T-helper 1 cell treated with Interleukin-12 subunit alpha and Interleukin-12 subunit beta and Interleukin-4 antibody, amounts not matched to agents 30 μg/mL and 1 μg/mL, for 36 hours (primary cell): ENCODE data around the gene PPP1R2.
A peak's percentile ranks its signal among the peaks of the same experiment; 100 is the strongest.

Experiments used
- H3K27ac Mint-ChIP-seq: one replicate; pipeline ENCODE4 v1.8.0; 2021; ENCODE audit warnings: mild to moderate bottlenecking, mixed read lengths
- H3K27me3 Mint-ChIP-seq: one replicate; pipeline ENCODE4 v1.8.0; 2021; ENCODE audit warnings: low read depth, mixed read lengths
- H3K36me3 Mint-ChIP-seq: one replicate; pipeline ENCODE4 v1.8.0; 2021; ENCODE audit warnings: low read depth, mixed read lengths
- H3K4me1 Mint-ChIP-seq: one replicate; pipeline ENCODE4 v1.8.0; 2021; ENCODE audit warnings: low read depth, mixed read lengths
- H3K4me3 Mint-ChIP-seq: one replicate; pipeline ENCODE4 v1.8.0; 2021; ENCODE audit warnings: mild to moderate bottlenecking, moderate library complexity, mixed read lengths
- H3K9me3 Mint-ChIP-seq: one replicate; pipeline ENCODE4 v1.8.0; 2021; ENCODE audit warnings: mixed read lengths

Gene PPP1R2

GRCh38 chr3:195574497-195575304 is 31.6 kb upstream of the PPP1R2 start:
- H3K4me1 Mint-ChIP-seq = peaks cover 7% of the 10 kb centered on the region
- H3K27ac Mint-ChIP-seq = no peak overlapping the region
- H3K36me3 Mint-ChIP-seq = no peaks in the 10 kb centered on the region
- no peaks in the 10 kb centered on the region for H3K9me3 Mint-ChIP-seq
- peaks cover 3% of the 10 kb centered on the region for H3K27me3 Mint-ChIP-seq
- H3K4me3 Mint-ChIP-seq = no peak overlapping the region

DNA sequence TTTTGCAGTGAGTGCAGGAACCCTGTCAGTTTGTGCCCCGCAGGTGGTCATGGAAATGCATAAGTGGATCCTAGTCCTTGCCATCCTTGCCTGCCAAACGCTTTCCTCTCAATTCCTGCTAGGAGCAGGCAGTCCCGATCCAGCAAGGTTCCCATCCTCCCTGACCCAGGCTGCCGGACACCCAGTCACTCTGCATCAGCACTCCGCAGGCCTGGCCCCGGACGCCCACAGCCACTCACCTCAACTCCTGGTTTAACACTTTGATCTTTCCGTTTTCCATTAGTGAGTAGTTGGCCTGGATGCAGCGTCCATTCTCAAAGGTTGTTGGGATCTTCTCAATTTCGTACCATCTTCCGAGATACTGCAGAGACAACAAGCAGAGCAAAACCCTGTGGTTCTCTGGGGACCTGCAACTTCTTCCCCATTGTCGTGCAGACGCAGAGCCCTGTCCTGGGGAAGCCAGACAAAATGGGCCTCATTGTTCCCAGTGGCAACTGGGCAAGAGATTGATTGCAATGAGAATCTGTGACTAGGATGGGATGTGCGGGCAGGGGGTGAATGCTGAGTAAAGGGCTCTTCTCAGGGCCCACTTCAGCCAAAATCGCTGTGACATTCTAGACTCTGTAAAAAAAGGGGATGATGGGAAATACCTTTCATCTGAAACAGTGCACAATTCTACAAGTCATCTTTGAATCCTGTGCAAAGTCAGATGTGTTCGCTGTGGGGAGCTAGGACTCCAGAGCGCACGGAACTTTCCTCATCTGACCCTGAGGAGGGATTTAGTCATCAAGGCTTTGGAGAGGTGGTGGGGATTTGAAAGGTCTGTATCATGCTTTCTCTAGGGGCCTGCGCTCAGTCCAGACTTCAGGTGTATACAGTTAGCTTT is 30.7 kb upstream of the PPP1R2 start:
- H3K27me3 Mint-ChIP-seq = peaks cover 3% of the 10 kb centered on the region
- no peak overlapping the region for H3K4me3 Mint-ChIP-seq
- peaks cover 7% of the 10 kb centered on the region for H3K4me1 Mint-ChIP-seq
- no peak overlapping the region for H3K27ac Mint-ChIP-seq
- H3K9me3 Mint-ChIP-seq = no peaks in the 10 kb centered on the region
- H3K36me3 Mint-ChIP-seq = no peaks in the 10 kb centered on the region

GRCh38 chr3:195571361-195571760 is 28.2 kb upstream of the PPP1R2 start:
- Mint-ChIP-seq H3K27ac (no peak overlapping the region), H3K9me3 (no peaks in the 10 kb centered on the region), H3K4me1 (peaks cover 9% of the 10 kb centered on the region), H3K36me3 (no peaks in the 10 kb centered on the region), H3K27me3 (peaks cover 8% of the 10 kb centered on the region), H3K4me3 (no peak overlapping the region)

DNA sequence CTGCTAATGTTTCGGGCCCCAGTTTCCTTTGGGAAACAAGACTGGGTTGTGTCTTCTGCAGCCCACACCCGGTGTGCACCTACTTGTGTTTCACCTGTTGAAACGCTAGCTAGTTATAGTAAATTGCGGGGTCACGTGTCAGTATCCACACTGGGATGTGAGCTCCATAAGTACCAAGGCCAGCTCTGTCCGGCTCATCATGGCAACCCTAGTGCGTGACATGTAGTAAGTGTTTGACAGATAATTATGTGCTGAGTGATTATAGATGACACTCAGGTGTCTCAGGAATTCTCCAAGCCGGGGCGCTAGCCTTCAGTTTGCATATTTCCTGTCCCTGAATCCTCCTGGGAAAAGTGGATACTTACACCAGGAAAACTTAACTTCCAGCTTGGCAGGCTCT is 27.8 kb upstream of the PPP1R2 start:
- H3K4me1 Mint-ChIP-seq = peaks cover 9% of the 10 kb centered on the region
- H3K9me3 Mint-ChIP-seq = no peaks in the 10 kb centered on the region
- no peaks in the 10 kb centered on the region for H3K36me3 Mint-ChIP-seq
- H3K27ac Mint-ChIP-seq = no peak overlapping the region
- H3K27me3 Mint-ChIP-seq = peaks cover 9% of the 10 kb centered on the region
- no peak overlapping the region for H3K4me3 Mint-ChIP-seq

DNA sequence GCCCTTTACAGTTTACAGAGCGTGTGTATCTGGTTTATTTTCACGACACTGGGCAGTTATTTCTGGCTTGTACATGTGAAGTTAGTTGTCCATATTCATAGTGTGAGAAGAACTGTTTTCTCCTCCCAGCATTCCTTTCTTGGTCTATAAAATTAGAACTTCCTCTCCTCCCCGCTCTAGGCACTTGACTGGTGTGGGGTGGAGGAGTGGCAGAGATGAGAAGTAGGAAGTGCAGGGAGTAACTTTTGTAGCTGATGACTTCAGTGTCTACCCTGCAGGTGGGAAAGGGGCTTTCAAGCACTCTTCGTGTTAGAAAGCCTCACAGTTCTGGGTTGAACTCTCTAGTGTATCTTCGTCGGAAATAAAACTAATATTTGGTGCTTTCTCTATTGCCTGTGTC is 27.2 kb upstream of the PPP1R2 start:
- Mint-ChIP-seq H3K27ac (no peak overlapping the region), H3K36me3 (no peaks in the 10 kb centered on the region), H3K9me3 (no peaks in the 10 kb centered on the region), H3K27me3 (peaks cover 9% of the 10 kb centered on the region), H3K4me3 (no peak overlapping the region), H3K4me1 (peaks cover 9% of the 10 kb centered on the region)

GRCh38 chr3:195568630-195569029 is 25.5 kb upstream of the PPP1R2 start:
- H3K4me3 Mint-ChIP-seq = no peak overlapping the region
- no peak overlapping the region for H3K27ac Mint-ChIP-seq
- H3K9me3 Mint-ChIP-seq = no peaks in the 10 kb centered on the region
- H3K27me3 Mint-ChIP-seq = peaks cover 6% of the 10 kb centered on the region
- H3K36me3 Mint-ChIP-seq = no peaks in the 10 kb centered on the region
- H3K4me1 Mint-ChIP-seq = peaks cover 9% of the 10 kb centered on the region

DNA sequence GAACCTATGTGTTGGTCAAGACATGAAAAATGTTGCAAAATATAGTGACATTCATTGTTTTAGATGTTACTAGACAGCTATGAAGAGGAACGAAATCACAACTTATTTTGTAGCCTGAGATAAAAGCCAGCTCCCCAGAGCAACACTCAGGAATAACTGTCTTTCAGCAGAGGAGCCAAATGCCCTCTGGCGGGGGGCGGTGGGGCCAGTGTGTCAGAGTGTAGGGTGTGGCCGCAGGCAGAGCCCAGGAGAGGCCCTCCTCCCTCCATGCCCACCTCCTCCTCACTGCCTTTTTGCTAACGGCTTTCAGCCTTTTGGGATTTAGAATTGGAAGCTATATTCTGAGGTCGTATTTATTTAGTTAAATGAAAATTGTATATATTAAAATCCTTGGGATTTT is 23.7 kb upstream of the PPP1R2 start:
- no peak overlapping the region for H3K4me3 Mint-ChIP-seq
- peaks cover 9% of the 10 kb centered on the region for H3K4me1 Mint-ChIP-seq
- no peaks in the 10 kb centered on the region for H3K36me3 Mint-ChIP-seq
- H3K27me3 Mint-ChIP-seq = peaks cover 6% of the 10 kb centered on the region
- H3K9me3 Mint-ChIP-seq = no peaks in the 10 kb centered on the region
- H3K27ac Mint-ChIP-seq = no peak overlapping the region

DNA sequence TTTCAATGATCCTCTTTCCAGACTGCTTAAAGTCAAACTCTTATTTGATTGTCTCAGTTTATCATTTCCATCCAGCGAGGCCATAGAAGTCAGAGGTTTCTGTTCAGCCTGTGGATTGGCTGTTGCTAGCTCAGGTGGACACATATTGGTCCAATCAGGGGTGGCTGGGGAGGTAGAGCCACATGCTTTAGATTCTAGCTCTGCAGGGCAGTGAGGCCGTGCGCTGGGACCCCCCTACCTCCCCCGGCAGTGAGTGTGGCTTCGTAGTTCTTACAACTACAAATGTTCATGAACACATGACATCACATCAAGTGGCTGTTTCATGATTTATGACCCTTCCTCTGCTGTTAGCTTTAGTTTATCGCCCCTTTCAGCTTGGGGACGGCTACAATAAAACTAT is 22.6 kb upstream of the PPP1R2 start:
- no peaks in the 10 kb centered on the region for H3K36me3 Mint-ChIP-seq
- H3K9me3 Mint-ChIP-seq = no peaks in the 10 kb centered on the region
- no peak overlapping the region for H3K4me3 Mint-ChIP-seq
- H3K27me3 Mint-ChIP-seq = peaks cover 6% of the 10 kb centered on the region
- H3K4me1 Mint-ChIP-seq = peaks cover 9% of the 10 kb centered on the region
- H3K27ac Mint-ChIP-seq = no peak overlapping the region

DNA sequence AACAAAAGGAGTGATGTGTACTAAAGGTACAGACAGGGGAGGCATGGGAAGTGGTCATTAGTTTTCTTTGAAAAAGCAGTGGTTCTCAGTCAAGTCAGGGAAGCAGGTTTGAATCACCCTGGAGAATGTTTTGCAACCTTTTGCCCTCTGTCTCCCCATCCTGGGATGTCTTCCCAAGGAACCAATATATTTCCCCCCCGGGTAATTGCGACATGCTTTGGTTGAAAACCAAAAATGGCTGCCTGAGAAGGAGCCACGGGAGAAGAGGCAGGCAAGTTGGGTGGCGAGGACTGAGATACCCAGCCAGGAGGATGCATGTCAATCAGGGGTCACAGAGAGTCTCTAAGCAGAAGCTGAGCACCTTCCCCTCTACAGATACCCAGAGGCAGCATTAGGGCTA is 20.2 kb upstream of the PPP1R2 start:
- Mint-ChIP-seq H3K4me1 (peaks cover 9% of the 10 kb centered on the region), H3K27ac (no peak overlapping the region), H3K36me3 (no peaks in the 10 kb centered on the region), H3K27me3 (peaks cover 6% of the 10 kb centered on the region), H3K4me3 (no peak overlapping the region), H3K9me3 (no peaks in the 10 kb centered on the region)

- H3K4me1 Mint-ChIP-seq = peaks cover 17% of the 10 kb centered on the region
- no peak overlapping the region for H3K27ac Mint-ChIP-seq
- no peaks in the 10 kb centered on the region for H3K27me3 Mint-ChIP-seq
- no peaks in the 10 kb centered on the region for H3K9me3 Mint-ChIP-seq
- no peak overlapping the region for H3K4me3 Mint-ChIP-seq
- no peaks in the 10 kb centered on the region for H3K36me3 Mint-ChIP-seq
These were observed 16.7 kb upstream of the PPP1R2 start for GRCh38 chr3:195559723-195560409.

DNA sequence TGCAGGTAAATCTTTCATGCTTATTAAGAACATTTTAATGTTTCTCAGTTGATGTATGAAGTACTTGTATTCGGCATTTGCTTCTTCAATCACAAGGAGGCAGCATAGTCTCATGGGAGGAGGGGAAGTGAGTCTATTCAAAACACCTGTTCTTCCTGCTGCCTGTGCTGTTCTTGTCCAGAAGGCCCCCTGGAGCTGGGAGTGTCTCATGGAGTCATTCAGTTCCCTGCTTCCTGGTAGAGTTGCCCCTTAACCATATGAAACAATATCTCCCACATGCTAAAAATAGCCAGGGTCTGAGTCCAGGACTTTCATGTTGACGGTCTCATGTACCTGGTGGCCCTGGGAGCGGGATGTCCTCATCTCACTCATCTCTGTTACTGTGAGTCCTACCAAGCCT is 15.5 kb upstream of the PPP1R2 start:
- no peak overlapping the region for H3K27ac Mint-ChIP-seq
- peaks cover 22% of the 10 kb centered on the region for H3K4me1 Mint-ChIP-seq
- H3K36me3 Mint-ChIP-seq = no peaks in the 10 kb centered on the region

GRCh38 chr3:195557322-195557721 is 14.2 kb upstream of the PPP1R2 start:
- Mint-ChIP-seq H3K4me1 (peaks cover 29% of the 10 kb centered on the region), H3K4me3 (no peak overlapping the region), H3K9me3 (no peaks in the 10 kb centered on the region), H3K27me3 (no peaks in the 10 kb centered on the region), H3K36me3 (peaks cover 2% of the 10 kb centered on the region), H3K27ac (no peak overlapping the region)

More for the DNA sequence above, 15.5 kb upstream of the PPP1R2 start:
- Mint-ChIP-seq H3K9me3 (no peaks in the 10 kb centered on the region), H3K4me3 (no peak overlapping the region), H3K27me3 (no peaks in the 10 kb centered on the region)

GRCh38 chr3:195556390-195556789 is 13.3 kb upstream of the PPP1R2 start:
- Mint-ChIP-seq H3K27me3 (no peaks in the 10 kb centered on the region), H3K36me3 (peaks cover 2% of the 10 kb centered on the region), H3K9me3 (no peaks in the 10 kb centered on the region), H3K4me1 (peaks cover 36% of the 10 kb centered on the region), H3K4me3 (peak overlapping the region; percentile 33), H3K27ac (peak overlapping the region; percentile 17)

DNA sequence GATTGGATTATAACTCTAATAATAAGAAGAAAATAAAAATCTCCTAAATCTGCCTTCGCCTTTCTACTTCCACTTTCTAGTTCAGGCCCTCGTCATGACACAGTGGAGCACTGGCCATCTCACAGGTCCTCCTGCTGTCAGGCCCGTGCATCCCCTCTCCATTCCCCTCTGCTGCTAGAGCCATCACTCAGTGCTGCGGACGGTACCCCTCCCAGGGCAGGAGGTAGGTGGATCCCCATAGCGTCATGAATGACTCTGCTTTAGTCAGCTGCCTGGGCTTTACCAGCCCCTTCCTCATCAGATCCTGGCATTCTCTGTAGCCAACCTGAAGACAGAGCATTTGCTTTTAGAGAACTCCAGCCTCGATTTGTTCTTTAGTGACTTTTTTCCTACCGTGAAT is 12.0 kb upstream of the PPP1R2 start:
- H3K9me3 Mint-ChIP-seq = no peaks in the 10 kb centered on the region
- H3K27me3 Mint-ChIP-seq = no peaks in the 10 kb centered on the region
- H3K4me3 Mint-ChIP-seq = peak overlapping the region; percentile 66
- H3K27ac Mint-ChIP-seq = peak overlapping the region; percentile 86
- H3K36me3 Mint-ChIP-seq = peaks cover 2% of the 10 kb centered on the region
- peaks cover 45% of the 10 kb centered on the region for H3K4me1 Mint-ChIP-seq
